Keratinocyte (primary cell): ENCODE results near the gene KCNC1. TPM values are rescaled to one million over a fixed set of nuclear protein-coding genes. Genes with fewer than 3 reads are reported as not detected.

Experiments
- DNase-seq: peaks from one replicate; pipeline ENCODE4 v3.0.0-alpha.2; 2011; ENCODE audit warnings: low read depth, missing footprints, low spot score
- FAIRE-seq: peaks from 2 replicates; lab custom pipeline; 2011; peaks lifted over from hg19 to GRCh38; lab: Jason Lieb, UNC
- H2AFZ ChIP-seq: 2 replicates; pipeline ENCODE4 v1.6.0; 2012; ENCODE audit warnings: low read length, control low read depth, inconsistent platforms; ENCODE audit not compliant: control insufficient read depth
- H3K27ac ChIP-seq: 2 replicates; pipeline ENCODE4 v1.5.1; 2011; ENCODE audit warnings: low read length; ENCODE audit not compliant: control insufficient read depth, insufficient read depth
- H3K27me3 ChIP-seq: 3 replicates; pipeline ENCODE4 v1.6.0; 2011; ENCODE audit warnings: low read length; ENCODE audit not compliant: control insufficient read depth, insufficient read depth; ENCODE audit errors: extremely low read depth
- H3K36me3 ChIP-seq, 2 experiments: 2 replicates in 1 of 2; 3 replicates in 1 of 2; pipeline ENCODE4 v1.5.1; 2011; ENCODE audit warnings: low read length in 2 of 2, mild to moderate bottlenecking in 1 of 2; ENCODE audit not compliant: control insufficient read depth in 2 of 2, insufficient read depth in 2 of 2; ENCODE audit errors: extremely low read depth in 1 of 2
- H3K4me1 ChIP-seq: 3 replicates; pipeline ENCODE4 v1.5.1; 2011; ENCODE audit warnings: low read length; ENCODE audit not compliant: control insufficient read depth, insufficient read depth; ENCODE audit errors: extremely low read depth
- H3K4me2 ChIP-seq: 3 replicates; pipeline ENCODE4 v1.6.0; 2011; ENCODE audit warnings: low read depth, low read length; ENCODE audit not compliant: control insufficient read depth, insufficient read depth; ENCODE audit errors: extremely low read depth
- H3K4me3 ChIP-seq, 3 experiments: fragments of 200-600 bp in 1 of 3; sonication (generic) in 1 of 3; 2 replicates in 2 of 3; 3 replicates in 1 of 3; pipeline ENCODE4 v1.5.1; 2011 to 2016; ENCODE audit warnings: low read length in 3 of 3, mild to moderate bottlenecking in 3 of 3, control low read depth in 2 of 3, inconsistent platforms in 1 of 3, low read depth in 1 of 3, mixed read lengths in 1 of 3, mixed run types in 1 of 3, moderate library complexity in 1 of 3; ENCODE audit not compliant: control insufficient read depth in 2 of 3, insufficient read depth in 2 of 3; ENCODE audit errors: extremely low read depth in 1 of 3
- H3K79me2 ChIP-seq: 2 replicates; pipeline ENCODE4 v1.6.0; 2012; ENCODE audit warnings: low read length; ENCODE audit not compliant: control insufficient read depth, insufficient read depth
- H3K9ac ChIP-seq: 3 replicates; pipeline ENCODE4 v1.6.0; 2011; ENCODE audit warnings: low read length; ENCODE audit not compliant: control insufficient read depth, insufficient read depth; ENCODE audit errors: extremely low read depth
- H3K9me1 ChIP-seq: 3 replicates; pipeline ENCODE4 v1.6.0; 2011; ENCODE audit warnings: low read length; ENCODE audit not compliant: control insufficient read depth, insufficient read depth; ENCODE audit errors: extremely low read depth
- H3K9me3 ChIP-seq: 2 replicates; pipeline ENCODE4 v1.5.1; 2012; ENCODE audit warnings: low read depth, low read length; ENCODE audit not compliant: control insufficient read depth
- H4K20me1 ChIP-seq: 3 replicates; pipeline ENCODE4 v1.6.0; 2011; ENCODE audit warnings: low read length; ENCODE audit not compliant: control insufficient read depth, insufficient read depth; ENCODE audit errors: extremely low read depth
- CTCF ChIP-seq, 3 experiments: IDR thresholded peaks in 1 of 3; conservative IDR thresholded peaks in 1 of 3; optimal IDR thresholded peaks in 1 of 3; 2 replicates in 2 of 3; 3 replicates in 1 of 3; pipeline versions ENCODE3 to v1.5.1; 2011; ENCODE audit warnings: low read length in 3 of 3, mild to moderate bottlenecking in 3 of 3, moderate library complexity in 2 of 3, control low read depth in 1 of 3, inconsistent platforms in 1 of 3; ENCODE audit not compliant: insufficient read depth in 2 of 3; ENCODE audit errors: extremely low read depth in 1 of 3
- EZH2 ChIP-seq: IDR thresholded peaks from one replicate; pipeline ENCODE4 v1.6.1; 2012; ENCODE audit warnings: inconsistent platforms, mild to moderate bottlenecking, low read length, moderate library complexity
- dilution Hi-C: fragments of 300-500 bp; cut with MboI; formaldehyde crosslinking; loops from one replicate; pipeline ENCODE4 v1.7.0; 2020; ENCODE audit warnings: low sequenced_read_pairs; ENCODE audit not compliant: extremely low pct_ligation_motif_present
- polyA plus RNA-seq, 5 experiments: library from polyadenylated mRNA; depleted of rRNA in 3 of 5; stranded (reverse) in 3 of 5; stranded (forward) in 1 of 5; unstranded in 1 of 5; fragments of >200 nt; gene quantifications; 1 replicate in 1 of 5; 2 replicates in 3 of 5; 3 replicates in 1 of 5; pipeline versions ENCODE4 v1.2.1 to v1.2.3, GENCODE V29; 2011 to 2012; ENCODE audit warnings: missing spikeins in 2 of 5, low read depth in 1 of 5, low replicate concordance in 1 of 5

KCNC1 gene
- polyA plus RNA-seq, 1 donor (not counting 4 experiments of a cell fraction or from before 2014, with no cell fraction given): not detected

- peaks cover 19% of the 10 kb centered on the region for H3K27me3 ChIP-seq
- no peaks in the 10 kb centered on the region for H3K9me3 ChIP-seq
- H3K79me2 ChIP-seq: no peaks in the 10 kb centered on the region
- H2AFZ ChIP-seq: no peak overlapping the region
- H4K20me1 ChIP-seq: peaks cover 4% of the 10 kb centered on the region
- no peak overlapping the region for H3K4me3 ChIP-seq
- H3K27ac ChIP-seq: no peak overlapping the region
- H3K36me3 ChIP-seq: no peaks in the 10 kb centered on the region
- H3K4me1 ChIP-seq: no peaks in the 10 kb centered on the region
- H3K9me1 ChIP-seq: no peaks in the 10 kb centered on the region
- FAIRE-seq (no peak), DNase-seq (no peak)
- H3K4me2 ChIP-seq: no peak overlapping the region
- no peak for TF ChIP-seq CTCF (optimal IDR thresholded peaks at IDR 0.05 in 1 of 3, IDR thresholded peaks at IDR 0.05 in 1 of 3, conservative IDR thresholded peaks at IDR 0.05 in 1 of 3; ENCODE audit: extremely low read depth in 1 of 3, insufficient read depth in 2 of 3, low read length in 3 of 3)
- no peak for TF ChIP-seq EZH2
- dilution Hi-C loops: no loop called here
- H3K9ac ChIP-seq: no peak overlapping the region
Measured at GRCh38 chr11:17730137-17730536, 4.4 kb upstream of the KCNC1 start.

GRCh38 chr11:17730608-17731462, 3.7 kb upstream of the KCNC1 start:
- Histone ChIP-seq H3K27ac (no peak overlapping the region), H3K4me1 (no peaks in the 10 kb centered on the region), H3K79me2 (no peaks in the 10 kb centered on the region), H4K20me1 (peaks cover 4% of the 10 kb centered on the region), H3K9me3 (no peaks in the 10 kb centered on the region), H3K4me3 (no peak overlapping the region), H3K36me3 (no peaks in the 10 kb centered on the region), H3K9ac (no peak overlapping the region), H2AFZ (no peak overlapping the region), H3K9me1 (no peaks in the 10 kb centered on the region), H3K4me2 (no peak overlapping the region), H3K27me3 (peaks cover 26% of the 10 kb centered on the region)
- DNase-seq (peak; percentile 11), FAIRE-seq (peak; percentile 79)
- TF ChIP-seq EZH2: no peak
- TF ChIP-seq CTCF (optimal IDR thresholded peaks at IDR 0.05 in 1 of 3, IDR thresholded peaks at IDR 0.05 in 1 of 3, conservative IDR thresholded peaks at IDR 0.05 in 1 of 3; ENCODE audit: extremely low read depth in 1 of 3, insufficient read depth in 2 of 3, low read length in 3 of 3): peak; percentile 84 to 93 (median 92)
- dilution Hi-C loops: no loop called here
